NCI-H446 treated with DMSO at 0.1 percent for 48 hours (cell line): ENCODE results near the gene SLC15A5.

Experiments
- DNase-seq: peaks from one replicate; lab custom pipeline; 2025; lab: John Stamatoyannopoulos, UW

The SLC15A5 gene

DNA sequence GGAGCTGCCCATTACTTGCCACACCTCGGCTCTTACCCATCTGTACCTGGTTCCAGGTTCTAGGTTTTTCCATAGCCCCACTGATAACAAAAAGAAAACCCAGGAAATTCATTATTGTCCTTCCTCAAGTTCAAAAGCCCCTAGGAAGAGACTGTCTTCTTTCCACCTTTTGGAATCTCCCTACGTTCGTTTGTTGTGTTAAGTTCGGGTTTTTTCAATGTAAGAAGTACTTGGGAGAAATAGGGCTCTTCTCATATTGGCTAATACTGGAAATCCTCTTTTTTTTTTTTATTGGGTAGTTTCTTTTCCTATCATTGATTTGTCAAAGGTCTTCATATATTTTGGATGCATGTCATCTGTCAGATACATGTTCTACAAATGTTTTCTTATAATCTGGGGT is 17.3 kb downstream of the SLC15A5 start:
- DNase-seq, result no peak

DNA sequence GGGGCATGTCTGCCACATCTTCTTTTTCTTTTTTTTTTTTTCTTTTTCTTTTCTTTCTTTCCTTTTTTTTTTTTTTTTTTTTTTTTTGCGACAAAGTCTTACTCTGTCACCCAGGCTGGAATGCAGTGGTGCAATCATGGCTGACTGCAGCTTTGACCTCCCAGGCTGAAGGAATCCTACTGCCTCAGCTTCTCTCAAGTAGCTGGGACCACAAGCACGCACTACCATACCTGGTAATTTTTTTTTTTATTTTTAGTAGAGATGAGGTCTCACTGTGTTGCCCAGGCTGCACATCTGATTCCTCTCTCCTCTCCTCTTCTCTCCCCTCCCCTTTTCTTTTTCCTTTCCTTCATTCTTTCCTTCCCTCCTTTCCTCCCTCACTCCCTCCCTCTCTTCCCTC is 18.5 kb downstream of the SLC15A5 start:
- no peak for DNase-seq

DNA sequence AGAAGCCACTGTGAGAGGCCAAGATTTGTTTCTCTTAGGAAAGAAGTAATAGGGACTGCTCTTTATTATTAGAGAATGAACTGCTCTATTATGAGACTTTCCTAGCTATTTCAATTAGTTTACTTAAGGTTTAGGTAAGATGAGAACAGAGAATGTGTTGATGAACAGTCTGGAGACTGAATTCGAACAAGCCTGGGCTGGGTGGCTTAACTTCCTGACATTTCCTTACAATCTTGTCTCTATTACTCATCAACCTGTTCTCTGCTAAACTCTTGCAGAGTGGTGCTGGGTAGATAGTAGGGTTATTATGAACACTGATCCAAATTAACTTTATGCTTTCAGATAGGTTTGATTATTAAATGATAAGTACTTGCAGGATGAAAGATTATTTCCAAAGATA is 31.2 kb downstream of the SLC15A5 start:
- DNase-seq, result no peak

DNA sequence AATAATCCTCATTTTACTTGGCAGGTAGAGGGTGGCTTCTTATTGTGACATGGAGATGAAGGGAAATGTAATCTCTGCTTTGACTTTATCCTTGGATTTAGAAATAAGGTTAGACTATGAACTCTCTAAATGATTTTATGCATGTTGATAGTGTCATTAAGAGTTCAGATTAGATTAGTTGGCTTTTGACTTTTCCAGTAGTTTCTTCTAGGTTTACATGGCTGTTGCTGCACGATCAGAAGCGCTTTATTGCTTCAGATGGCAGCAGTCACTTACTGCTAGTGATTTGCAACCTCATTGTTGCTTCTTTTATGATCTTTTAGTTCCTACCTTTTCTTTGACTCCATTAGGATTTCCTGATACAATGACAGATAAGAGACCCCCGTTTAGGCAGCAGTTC is 32.3 kb downstream of the SLC15A5 start:
- no peak for DNase-seq

DNA sequence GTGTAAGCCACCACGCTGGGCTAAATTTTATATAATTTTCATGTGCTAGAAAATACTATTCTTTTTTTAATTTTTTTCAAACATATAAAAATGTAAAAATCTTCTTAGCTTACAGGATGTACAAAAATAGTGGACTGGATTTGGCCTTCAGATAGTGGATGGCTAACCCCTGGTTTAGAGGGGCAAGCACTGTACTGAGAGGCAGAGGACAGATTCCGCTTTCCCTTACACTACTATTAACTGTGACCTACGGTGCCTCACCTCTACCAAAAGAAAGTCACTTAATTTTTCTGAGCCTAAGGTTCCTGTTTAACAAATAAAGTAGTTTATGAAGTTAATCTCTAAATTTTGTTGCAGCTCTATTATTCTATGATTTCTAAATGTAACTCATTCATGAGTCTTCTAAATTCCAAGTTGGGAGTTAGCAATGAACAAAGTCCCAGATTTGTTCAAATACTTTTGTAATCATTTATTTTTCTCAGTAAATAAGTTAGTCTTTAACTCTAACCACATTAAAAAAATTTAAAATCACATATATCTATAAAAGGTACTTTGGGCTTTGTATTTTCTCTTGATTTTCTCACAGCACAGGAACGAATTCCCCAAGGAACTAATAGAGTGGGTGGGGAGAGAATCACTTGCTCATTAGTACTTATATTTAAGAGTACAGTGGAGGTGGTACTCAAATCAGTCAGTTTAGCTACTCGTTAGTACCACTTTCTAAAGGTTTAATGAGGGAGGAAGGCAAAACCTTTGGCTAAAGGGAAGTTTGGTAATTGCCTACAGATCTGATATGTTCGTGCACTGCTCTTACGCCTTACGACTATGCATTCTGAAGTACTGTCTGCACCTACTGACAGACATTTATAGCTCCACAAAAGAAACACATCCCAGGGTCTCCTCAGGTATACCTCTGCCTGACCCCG is 33.7 kb downstream of the SLC15A5 start:
- DNase-seq, result no peak

DNA sequence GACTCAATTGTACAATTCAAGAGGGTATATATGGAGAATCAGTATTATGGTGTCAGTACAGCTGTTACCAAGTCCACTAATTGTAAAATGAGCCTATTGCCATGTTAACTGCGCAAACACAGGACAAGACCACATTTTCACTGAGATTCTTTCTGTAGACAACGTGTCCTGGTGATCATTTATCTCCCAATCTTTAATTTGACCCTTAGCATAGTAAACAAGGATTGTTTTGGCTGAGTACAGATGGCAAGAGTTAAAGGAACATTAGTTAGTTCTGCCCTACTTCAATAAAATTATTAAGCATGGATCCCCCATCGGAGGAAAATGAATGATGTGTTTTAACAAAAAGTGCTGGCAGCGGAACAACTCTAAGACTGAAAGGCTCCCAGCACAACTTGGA is 36.1 kb downstream of the SLC15A5 start:
- DNase-seq, result no peak

DNA sequence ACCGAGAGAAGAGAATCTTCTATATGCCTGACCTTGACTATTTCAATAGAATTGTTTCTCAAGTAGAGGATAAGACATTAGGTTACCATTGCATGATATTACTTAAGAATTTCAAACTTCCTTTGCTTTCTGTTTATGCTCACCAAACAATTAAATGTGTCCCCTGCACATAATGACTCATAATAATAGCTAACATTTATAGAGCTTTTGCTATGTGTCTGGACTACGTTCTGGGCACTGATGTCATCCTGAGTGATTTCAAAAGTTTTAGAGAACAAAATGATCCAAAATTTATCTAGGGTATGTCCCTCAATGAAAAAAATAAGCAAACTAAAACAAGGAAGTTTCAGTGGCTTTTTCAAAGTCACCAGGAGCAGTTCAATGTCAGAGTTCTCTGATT is 38.8 kb downstream of the SLC15A5 start:
- no peak for DNase-seq

DNA sequence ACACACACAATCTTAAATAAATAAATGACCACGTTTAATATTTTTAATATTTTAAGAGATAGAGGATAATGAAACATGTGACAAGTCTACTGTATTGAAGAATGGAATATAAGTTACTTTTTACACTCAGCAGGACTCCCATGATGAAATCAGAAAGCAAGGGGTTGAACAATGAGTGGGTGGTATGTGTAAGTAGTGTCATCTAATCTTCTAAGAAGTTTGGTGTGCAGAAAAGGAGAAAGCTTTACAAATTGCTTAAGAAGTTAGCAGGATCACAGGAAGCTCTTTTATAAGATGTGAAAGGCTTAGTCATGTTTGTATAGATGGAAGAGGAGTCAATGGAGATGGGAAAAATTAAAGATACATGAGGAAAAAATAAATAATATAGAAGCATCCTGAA is 47.8 kb downstream of the SLC15A5 start:
- DNase-seq, result no peak

DNA sequence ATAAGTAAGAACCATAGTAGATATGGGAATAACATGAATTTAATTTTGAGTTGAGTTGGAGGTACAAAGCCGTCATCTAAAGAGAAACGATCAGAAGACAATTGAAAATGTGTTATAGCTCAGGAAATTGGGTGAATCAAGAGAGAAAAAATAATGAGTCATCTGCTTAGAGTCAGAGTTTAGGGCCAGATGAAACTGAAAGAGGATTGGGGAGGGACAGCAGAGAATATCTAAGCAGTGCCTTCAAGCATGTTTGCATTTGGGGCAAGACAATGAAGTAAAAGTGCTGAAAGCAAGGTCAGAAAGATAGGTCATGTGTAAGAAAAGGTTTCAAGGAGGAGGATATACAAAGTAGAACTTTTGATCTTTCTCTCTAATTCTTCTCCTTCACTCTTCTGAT is 49.4 kb downstream of the SLC15A5 start:
- DNase-seq, result no peak

DNA sequence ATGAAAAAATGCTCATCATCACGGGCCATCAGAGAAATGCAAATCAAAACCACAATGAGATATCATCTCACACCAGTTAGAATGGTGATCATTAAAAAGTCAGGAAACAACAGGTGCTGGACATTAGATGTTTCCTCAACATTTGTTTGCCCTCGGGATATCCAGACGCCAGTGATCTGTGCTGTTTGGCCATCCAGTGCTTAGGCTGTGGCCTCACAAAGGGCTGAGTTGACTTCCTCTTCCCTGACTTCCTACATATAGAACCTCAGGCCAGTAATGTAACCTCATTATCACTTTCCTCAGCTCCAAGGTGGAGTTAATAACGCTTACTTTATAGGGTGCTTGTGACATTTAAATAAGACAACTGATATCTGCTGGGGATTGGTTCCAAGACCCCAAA is 51.8 kb downstream of the SLC15A5 start:
- DNase-seq, result no peak

DNA sequence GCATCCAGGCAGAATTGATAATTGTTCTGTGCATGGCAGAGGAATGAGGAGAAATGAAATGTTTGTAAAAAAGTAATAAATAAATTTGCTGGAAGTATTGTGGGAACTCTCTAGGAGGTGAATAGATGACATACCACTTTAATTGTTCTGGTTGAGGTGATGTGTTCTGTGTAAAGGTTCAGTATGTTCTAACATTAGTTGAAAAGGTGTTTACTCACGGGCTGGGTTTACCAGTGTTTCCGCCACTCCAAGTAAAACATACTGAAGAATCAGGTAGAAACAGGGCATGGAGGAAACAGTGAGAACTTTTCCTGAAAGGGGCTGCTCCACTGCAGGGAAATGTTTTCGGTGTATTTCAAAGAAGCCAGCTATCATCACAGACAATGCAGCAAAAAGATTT is 53.3 kb downstream of the SLC15A5 start:
- no peak for DNase-seq

DNA sequence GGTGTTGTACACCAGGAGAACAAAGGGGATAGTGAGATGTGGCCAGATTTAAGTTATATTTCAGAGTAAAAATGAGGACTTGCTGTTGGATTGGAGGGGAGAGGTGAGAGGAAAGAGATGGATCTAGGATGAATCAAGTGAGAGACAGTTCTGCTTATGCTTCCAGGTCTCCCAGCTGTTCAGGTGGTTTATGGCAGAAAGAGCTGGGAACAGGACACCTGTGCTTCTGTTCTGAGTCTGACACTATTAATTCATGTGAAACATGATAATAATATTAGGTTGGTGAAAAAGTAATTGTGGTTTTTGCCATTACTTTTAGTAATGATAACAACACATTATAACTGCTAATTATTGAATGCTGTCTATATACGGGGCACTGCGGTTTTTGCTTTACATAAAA is 55.7 kb downstream of the SLC15A5 start:
- no peak for DNase-seq

DNA sequence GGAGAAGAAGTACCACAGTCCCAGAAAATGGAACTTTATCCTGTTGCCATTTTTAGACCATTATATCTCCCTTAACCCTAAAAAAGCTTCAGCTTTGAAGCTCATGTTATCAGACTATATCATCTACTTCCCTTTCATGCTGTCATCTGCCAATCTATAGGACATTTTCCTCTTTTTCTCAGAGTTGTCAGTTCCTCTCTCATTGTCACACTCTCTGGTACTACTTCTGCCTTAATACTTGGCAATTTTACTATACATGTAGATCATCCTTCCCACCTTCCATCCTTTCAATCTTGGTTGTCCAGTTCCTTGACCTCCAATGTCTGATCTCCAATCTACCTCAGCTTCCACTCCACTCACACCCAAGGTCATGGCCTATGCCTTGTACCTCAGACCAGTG is 57.4 kb downstream of the SLC15A5 start:
- no peak for DNase-seq

DNA sequence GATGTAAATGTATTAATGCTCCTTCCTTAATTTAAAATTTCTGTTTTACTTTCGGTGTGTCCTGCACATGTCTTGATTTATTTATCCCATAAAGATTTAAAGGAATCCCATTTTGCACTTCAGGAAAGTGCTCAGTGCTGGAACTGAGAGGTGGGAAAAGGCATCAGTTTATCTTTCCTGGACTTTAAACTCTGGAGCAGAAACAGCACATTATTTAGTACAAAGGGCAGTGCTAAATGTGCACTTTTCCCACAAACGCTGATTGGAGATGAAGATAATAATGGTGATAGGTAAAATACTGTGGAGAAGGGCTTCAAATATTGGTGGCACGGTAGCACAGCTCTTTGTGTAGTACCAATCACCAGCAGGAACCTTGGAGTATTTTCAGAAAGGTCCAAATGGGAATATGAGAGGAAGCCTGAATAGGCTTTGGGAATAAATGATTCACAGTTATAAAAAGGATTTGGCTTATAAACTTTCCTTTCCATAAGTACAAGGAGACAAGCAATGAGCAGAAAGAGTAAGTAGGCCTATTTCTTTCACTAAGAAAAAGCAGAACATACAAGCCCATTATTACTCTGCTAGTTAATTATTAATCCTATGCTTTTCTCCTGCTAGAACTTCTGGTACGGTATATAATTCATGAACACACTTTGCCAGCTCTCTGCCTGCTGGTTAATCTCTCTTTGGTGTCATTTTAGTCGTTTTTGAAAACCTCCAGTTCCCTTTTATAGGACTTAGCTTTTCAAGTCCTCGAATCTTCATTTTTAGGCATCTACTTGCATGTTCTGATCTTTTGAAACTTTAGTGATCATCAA is 58.3 kb downstream of the SLC15A5 start:
- no peak for DNase-seq

DNA sequence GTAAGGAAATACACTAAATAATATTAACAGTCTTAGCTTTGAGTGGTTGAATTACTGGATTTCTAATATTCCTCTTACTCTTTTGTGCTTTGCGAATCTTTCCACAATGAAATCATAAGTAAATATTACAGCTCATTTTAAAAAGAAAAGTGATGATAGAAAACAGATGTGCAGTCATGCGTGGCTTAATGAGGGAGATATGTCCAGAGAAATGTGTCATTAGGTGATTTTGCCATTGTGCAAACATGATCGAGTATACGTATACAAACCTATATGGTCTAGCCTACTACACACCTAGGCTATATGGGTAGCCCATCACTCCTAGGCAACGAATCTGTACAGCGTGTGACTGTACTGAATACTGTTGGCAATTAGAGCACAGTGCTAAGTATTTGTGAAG is 59.3 kb downstream of the SLC15A5 start:
- DNase-seq, result no peak

DNA sequence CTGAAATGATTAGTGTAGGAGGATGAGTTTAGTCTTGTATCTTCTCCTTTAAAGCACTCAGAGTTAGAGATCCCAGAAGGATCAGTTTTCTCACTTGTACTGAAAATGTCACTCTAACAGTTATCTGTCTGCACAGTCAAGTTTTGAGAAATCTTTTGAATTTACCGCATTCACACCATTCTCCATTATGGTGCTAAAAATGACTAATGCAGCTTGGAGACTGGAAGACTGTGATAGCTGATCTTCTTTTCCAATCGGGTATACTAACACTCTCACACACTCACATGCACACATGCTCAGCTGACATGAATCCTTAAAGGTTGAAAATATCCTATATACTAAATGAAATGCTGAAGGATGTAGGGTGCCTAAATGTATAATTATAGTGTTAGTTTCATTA is 65.8 kb downstream of the SLC15A5 start:
- DNase-seq, result no peak

DNA sequence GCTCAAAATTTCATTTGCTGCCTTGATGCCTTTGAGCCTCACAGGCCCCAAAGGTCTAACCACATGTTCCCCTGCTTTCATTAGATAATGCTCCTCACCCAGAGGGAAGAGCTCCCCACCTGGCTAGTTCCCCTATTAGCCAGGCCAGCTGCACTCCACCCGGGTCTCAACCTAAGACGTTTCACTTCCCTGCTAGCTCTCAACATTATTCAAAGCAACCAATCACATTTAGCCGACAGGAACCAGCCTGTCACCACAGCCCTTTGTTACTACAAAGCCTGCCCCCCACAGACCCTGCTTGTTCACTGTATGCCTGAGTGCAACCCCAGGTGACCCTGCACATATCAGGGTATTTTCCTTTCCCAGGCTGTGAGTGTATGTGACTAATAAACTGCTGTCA is 78.6 kb downstream of the SLC15A5 start:
- no peak for DNase-seq

DNA sequence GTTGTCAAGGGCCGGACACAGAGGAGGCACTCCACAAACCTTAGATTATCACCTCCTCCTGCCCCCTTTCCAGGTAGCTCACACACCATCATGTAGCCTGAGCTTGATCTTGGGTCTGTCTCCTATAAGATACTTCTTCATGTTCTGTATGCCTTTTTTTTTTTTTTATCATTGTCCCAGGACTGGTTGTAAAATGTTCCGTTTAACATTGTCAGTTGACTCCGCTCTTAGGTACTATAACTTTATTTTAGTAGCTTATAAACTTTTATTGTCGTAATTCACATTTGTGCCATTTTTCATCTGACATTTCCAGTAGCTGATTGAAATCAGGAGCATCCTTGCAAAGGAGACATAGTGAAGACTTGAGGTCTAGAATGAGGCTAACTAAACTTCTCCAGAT is 79.9 kb downstream of the SLC15A5 start:
- no peak for DNase-seq

DNA sequence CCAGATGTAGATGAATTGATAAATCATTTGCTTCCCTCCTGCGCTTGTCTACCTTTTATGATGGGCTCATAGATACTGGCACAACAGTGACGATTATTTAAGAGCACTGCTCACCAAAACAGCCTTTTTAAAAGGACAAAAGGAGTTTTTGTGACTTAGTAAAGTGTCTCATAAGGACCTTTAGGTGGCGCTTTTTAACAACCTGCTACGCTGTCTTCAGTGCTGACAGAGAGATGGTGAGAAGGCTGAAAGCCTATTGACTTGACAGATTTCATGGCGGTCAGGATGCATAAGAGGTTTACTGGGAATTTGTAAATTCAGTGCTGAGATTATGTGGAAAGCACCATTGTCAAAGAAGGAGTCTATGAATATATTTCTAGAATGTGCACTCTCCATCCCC is 87.6 kb downstream of the SLC15A5 start:
- peak; percentile 2 for DNase-seq

DNA sequence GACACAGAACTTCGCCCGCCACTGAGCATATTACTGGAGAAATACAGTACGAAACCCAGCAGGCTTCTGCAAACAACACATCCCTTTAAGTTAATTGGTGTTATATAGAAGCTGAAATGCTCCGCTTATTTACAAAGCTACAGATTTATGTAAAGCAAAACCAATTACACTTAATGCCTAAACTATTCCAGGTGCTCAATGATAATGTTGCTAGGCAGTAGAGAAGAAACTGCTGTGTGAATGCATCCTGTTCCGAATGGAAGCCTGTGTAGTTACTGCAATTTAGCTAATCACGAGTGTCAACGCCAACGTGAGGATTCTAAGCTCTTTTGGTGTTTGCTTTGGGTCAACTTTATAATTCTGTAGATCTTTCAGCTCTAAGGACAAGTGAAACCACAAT is 89.8 kb downstream of the SLC15A5 start:
- no peak for DNase-seq

DNA sequence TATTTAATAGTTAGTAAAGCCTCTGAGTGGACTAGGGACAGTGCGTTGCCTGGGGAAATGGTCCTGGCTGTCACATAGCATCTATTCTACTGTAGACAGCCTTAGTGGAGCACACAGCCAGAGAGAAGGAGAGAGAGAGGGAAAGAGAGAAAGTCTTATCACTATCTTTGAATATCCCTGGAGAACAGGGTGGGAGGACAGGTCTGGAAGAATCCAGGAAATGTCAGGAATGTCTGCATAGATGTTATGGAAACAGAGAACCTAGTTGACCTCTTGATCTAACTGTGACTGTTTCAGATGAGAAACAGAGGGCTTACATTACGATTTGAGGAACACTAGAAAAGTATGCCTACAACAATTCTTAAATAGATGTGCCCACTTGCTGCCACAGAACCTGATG is 92.8 kb downstream of the SLC15A5 start:
- no peak for DNase-seq

DNA sequence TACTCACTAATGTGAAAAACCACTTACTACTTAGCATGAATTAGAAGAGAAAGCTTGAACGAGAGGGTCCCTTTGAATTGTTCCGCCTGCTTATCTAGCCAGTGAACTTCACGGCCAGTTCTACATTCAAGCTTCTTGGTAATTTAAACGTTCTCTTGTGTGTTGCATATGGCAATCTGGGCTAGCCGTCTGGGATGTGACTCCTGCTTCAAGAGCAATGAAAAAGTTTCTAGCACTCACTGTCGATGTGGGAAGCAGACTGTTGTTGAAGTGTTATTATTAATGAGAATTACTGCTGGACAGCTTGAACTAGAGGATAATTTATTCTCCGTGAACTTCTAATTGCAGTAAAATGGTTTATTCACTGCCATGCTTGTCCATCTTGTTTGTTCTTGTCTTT is 93.9 kb downstream of the SLC15A5 start:
- DNase-seq, result no peak

DNA sequence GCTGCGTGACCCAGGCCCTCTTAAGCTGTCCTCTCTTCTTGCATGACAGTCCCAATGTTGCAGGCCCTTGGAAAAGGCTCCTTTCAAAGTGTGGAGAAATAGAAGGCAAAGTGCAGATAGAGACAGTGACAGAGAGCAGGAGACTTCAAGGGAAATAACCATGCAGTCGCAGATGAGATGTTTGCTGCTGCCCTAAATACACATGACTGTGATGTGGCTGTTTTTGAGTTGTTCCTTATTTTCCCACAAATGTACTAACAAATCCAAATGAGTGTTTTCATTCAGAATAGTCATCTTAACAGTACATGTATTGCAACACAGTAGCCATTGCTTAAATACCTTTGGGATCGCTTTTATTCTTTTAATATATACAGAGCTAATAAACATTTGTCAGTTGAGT is 101.6 kb downstream of the SLC15A5 start:
- no peak for DNase-seq
